GM18909 (cell line): ENCODE measurements around the gene OR2Z1.
"Not testable (repeated sequence)": the region's sequence is repeated elsewhere in the genome, so short reads cannot be mapped to it uniquely, and the experiment has no call there.

Experiments used
- ATAC-seq: cut with Tn5 transposase; IDR thresholded peaks from one replicate; pipeline ENCODE4 v1.9.1; 2021; ENCODE audit warnings: mild to moderate bottlenecking; ENCODE audit not compliant: unreplicated experiment, poor library complexity

The OR2Z1 gene

DNA sequence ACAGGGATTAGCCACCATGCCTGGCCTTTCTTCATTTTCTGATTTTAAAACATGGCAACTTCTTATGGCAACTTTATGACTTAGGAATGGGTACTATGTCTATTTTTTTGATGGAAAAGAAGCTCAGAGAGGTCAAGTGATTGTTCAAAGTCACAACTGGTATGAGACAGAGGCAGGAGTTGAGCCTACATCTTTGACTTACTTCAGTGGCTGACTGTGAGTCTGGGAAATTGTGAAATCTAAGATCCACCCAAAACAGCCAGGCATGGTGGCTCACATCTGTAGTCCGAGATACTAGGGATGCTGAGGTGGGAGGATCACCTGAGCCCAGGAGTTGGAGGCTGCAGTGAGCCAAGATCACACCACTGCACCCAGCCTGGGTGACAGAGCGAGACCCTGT lies 20.5 kb upstream of the OR2Z1 start:
- no peak for ATAC-seq

- no peak for ATAC-seq
Measured at GRCh38 chr19:8702350-8702749, 19.1 kb upstream of the OR2Z1 start.

GRCh38 chr19:8703223-8703622 lies 18.2 kb upstream of the OR2Z1 start:
- ATAC-seq, result no peak

- not testable (repeated sequence) for ATAC-seq
Measured at GRCh38 chr19:8705304-8705703, 16.1 kb upstream of the OR2Z1 start.

- ATAC-seq, result no peak
Measured at GRCh38 chr19:8705742-8706141, 15.7 kb upstream of the OR2Z1 start.

- ATAC-seq, result not testable (repeated sequence)
Measured at GRCh38 chr19:8710337-8710736, 11.1 kb upstream of the OR2Z1 start.

GRCh38 chr19:8722032-8722431 lies 598 bp downstream of the OR2Z1 start:
- no peak for ATAC-seq

- no peak for ATAC-seq
Measured at GRCh38 chr19:8724276-8724675, 2.8 kb downstream of the OR2Z1 start.

DNA sequence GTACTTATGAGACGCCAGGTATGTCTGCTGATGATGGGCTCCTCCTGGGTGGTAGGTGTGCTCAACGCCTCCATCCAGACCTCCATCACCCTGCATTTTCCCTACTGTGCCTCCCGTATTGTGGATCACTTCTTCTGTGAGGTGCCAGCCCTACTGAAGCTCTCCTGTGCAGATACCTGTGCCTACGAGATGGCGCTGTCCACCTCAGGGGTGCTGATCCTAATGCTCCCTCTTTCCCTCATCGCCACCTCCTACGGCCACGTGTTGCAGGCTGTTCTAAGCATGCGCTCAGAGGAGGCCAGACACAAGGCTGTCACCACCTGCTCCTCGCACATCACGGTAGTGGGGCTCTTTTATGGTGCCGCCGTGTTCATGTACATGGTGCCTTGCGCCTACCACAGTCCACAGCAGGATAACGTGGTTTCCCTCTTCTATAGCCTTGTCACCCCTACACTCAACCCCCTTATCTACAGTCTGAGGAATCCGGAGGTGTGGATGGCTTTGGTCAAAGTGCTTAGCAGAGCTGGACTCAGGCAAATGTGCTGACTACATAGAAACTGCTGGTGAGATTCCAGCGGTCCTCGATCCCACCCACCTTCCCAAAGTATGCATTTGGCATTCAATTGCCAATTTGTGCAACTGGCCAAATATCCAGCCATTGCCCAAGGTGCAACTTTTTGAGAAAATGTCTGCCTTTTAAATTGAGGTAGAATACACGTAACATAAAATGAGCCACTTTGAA lies 10.2 kb downstream of the OR2Z1 start:
- ATAC-seq, result no peak

- ATAC-seq, result no peak
Measured at GRCh38 chr19:8738377-8738776, 16.9 kb downstream of the OR2Z1 start.

DNA sequence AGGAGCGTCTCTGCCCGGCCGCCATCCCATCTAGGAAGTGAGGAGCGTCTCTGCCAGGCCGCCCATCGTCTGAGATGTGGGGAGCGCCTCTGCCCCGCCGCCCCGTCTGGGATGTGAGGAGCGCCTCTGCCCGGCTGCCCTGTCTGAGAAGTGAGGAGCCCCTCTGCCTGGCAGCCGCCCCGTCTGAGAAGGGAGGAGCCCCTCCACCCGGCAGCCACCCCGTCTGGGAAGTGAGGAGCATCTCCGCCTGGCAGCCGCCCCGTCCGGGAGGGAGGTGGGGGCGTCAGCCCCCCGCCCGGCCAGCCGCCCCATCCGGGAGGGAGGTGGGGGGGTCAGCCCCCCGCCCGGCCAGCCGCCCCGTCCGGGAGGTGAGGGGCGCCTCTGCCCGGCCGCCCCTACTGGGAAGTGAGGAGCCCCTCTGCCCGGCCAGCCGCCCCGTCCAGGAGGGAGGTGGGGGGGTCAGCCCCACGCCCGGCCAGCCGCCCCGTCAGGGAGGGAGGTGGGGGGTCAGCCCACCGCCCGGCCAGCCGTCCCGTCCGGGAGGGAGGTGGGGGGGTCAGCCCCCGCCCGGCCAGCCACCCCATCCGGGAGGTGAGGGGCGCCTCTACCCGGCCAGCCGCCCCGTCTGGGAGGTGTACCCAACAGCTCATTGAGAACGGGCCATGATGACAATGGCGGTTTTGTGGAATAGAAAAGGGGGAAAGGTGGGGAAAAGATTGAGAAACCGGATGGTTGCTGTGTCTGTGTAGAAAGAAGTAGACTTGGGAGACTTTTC lies 18.0 kb downstream of the OR2Z1 start:
- ATAC-seq, result not testable (repeated sequence)

DNA sequence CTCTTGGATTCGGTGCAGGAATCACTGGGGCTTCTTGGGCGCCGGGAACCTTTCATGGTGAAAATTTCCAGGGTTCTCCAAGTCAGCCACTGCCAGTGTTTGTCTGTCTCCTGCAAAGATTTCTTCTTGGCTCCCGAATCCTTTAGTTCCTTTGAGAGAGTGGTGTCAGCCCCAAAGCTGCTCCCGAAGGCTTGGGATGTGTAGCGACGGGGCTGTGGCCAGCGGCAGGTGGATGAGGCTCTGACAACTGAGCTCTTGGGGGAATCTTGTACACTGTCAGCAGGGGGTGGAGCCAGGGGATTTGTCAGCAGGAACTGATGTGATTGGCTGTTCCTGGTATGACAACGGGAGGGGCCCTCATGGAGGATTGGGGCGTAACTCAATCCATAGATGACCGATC lies 45.8 kb downstream of the OR2Z1 start:
- not testable (repeated sequence) for ATAC-seq

- ATAC-seq, result not testable (repeated sequence)
Measured at GRCh38 chr19:8769265-8769664, 47.8 kb downstream of the OR2Z1 start.

- ATAC-seq, result not testable (repeated sequence)
Measured at GRCh38 chr19:8773587-8773986, 52.2 kb downstream of the OR2Z1 start.
